A549 (cell line): ENCODE measurements around the gene VOPP1.

Experiments used
- NFE2L2 ChIP-seq: fragments of 150-350 bp; conservative IDR thresholded peaks from 2 replicates; pipeline ENCODE4 v1.6.1; 2014; ENCODE audit warnings: low read length
- RCOR1 ChIP-seq: fragments of 150-350 bp; IDR thresholded peaks from 2 replicates; pipeline ENCODE4 v1.6.1; 2014; ENCODE audit warnings: antibody characterized with exemption, low read length, low read depth
- RNF2 ChIP-seq: fragments of 200-600 bp; sonication (generic); IDR thresholded peaks from 2 replicates; pipeline ENCODE4 v1.6.1; 2016; ENCODE audit warnings: low read depth, mild to moderate bottlenecking, antibody characterized with exemption, moderate library complexity, borderline replicate concordance
- TF ChIP-seq, protein P1 (sequence below): fragments of >200 bp; sonication (Bioruptor Twin); formaldehyde crosslinking; IDR thresholded peaks from 3 replicates; pipeline ENCODE4 v1.5.1; 2016

DNA sequence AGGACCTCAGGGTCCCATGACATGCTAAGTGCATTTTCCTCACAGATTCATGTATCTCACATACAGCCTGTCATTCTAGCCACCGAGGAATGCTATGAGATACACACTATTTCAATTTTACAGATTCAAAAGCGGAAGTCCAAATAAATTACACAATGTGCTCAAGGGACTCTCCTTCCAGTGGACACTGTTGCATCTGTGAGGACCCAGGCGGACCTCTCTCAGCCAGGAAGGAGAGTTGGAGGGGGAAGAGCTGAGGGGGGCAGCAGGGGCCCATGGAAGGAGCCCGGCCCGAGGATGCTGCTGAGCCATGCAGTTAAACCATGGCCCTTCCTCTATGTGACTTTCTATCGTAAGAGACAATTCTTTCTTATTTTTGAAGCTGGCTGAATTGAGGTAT lies 93.6 kb downstream of the VOPP1 start:
- no peak for TF ChIP-seq RCOR1
- TF ChIP-seq, protein P1, sequence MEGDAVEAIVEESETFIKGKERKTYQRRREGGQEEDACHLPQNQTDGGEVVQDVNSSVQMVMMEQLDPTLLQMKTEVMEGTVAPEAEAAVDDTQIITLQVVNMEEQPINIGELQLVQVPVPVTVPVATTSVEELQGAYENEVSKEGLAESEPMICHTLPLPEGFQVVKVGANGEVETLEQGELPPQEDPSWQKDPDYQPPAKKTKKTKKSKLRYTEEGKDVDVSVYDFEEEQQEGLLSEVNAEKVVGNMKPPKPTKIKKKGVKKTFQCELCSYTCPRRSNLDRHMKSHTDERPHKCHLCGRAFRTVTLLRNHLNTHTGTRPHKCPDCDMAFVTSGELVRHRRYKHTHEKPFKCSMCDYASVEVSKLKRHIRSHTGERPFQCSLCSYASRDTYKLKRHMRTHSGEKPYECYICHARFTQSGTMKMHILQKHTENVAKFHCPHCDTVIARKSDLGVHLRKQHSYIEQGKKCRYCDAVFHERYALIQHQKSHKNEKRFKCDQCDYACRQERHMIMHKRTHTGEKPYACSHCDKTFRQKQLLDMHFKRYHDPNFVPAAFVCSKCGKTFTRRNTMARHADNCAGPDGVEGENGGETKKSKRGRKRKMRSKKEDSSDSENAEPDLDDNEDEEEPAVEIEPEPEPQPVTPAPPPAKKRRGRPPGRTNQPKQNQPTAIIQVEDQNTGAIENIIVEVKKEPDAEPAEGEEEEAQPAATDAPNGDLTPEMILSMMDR, result no peak
- TF ChIP-seq RNF2, result no peak
- TF ChIP-seq NFE2L2, result no peak
